ENCODE data around the gene ITK. TPM values are rescaled to one million over a fixed set of nuclear protein-coding genes. Genes with fewer than 3 reads are reported as not detected.

Gene ITK
- total RNA-seq, 1 donor, result not detected

- H3K4me3 ChIP-seq (ENCODE audit: low read depth, low read length), result no peak overlapping the region
- TF ChIP-seq CTCF (IDR thresholded peaks at IDR 0.05; ENCODE audit: insufficient read depth, low read depth, low read length), result no peak
- DNase-seq (ENCODE audit: low read depth), result no peak
Measured at GRCh38 chr5:157217289-157218024, 36.8 kb downstream of the ITK start.

GRCh38 chr5:157219491-157220271 lies 39.0 kb downstream of the ITK start:
- no peak for DNase-seq (ENCODE audit: low read depth)
- no peak overlapping the region for H3K4me3 ChIP-seq (ENCODE audit: low read depth, low read length)
- no peak for TF ChIP-seq CTCF (IDR thresholded peaks at IDR 0.05; ENCODE audit: insufficient read depth, low read depth, low read length)

- TF ChIP-seq CTCF (IDR thresholded peaks at IDR 0.05; ENCODE audit: insufficient read depth, low read depth, low read length), result no peak
- H3K4me3 ChIP-seq (ENCODE audit: low read depth, low read length), result no peak overlapping the region
- DNase-seq (ENCODE audit: low read depth), result no peak
Measured at GRCh38 chr5:157221959-157222358, 41.3 kb downstream of the ITK start.

GRCh38 chr5:157222506-157223230 lies 42.0 kb downstream of the ITK start:
- DNase-seq (ENCODE audit: low read depth), result peak; percentile 33
- H3K4me3 ChIP-seq (ENCODE audit: low read depth, low read length), result no peak overlapping the region
- no peak for TF ChIP-seq CTCF (IDR thresholded peaks at IDR 0.05; ENCODE audit: insufficient read depth, low read depth, low read length)

- TF ChIP-seq CTCF (IDR thresholded peaks at IDR 0.05; ENCODE audit: insufficient read depth, low read depth, low read length), result no peak
- H3K4me3 ChIP-seq (ENCODE audit: low read depth, low read length), result no peak overlapping the region
- no peak for DNase-seq (ENCODE audit: low read depth)
Measured at GRCh38 chr5:157225469-157226422, 45.1 kb downstream of the ITK start.

GRCh38 chr5:157230610-157231009 lies 50.0 kb downstream of the ITK start:
- no peak for DNase-seq (ENCODE audit: low read depth)
- no peak for TF ChIP-seq CTCF (IDR thresholded peaks at IDR 0.05; ENCODE audit: insufficient read depth, low read depth, low read length)
- no peak overlapping the region for H3K4me3 ChIP-seq (ENCODE audit: low read depth, low read length)
